HEK293 (cell line): Measurements from ENCODE around the gene DIDO1.

Source experiments
- KLF8 ChIP-seq: fragments of 450-650 bp; formaldehyde crosslinking; IDR thresholded peaks from 2 replicates; pipeline ENCODE4 v1.5.1; 2016; ENCODE audit warnings: missing biosample characterization, missing genetic modification characterization
- ZNF112 ChIP-seq: fragments of 450-650 bp; formaldehyde crosslinking; IDR thresholded peaks from 2 replicates; pipeline ENCODE4 v1.5.0; 2017; ENCODE audit warnings: missing biosample characterization, missing genetic modification characterization
- TF ChIP-seq, protein P1 (sequence below): fragments of 450-650 bp; formaldehyde crosslinking; IDR thresholded peaks from 2 replicates; pipeline ENCODE4 v1.5.1; 2016; ENCODE audit warnings: missing biosample characterization, missing genetic modification characterization
- TF ChIP-seq, protein P2 (sequence below): fragments of 450-650 bp; formaldehyde crosslinking; IDR thresholded peaks from 2 replicates; pipeline ENCODE4 v1.5.1; 2016; ENCODE audit warnings: missing biosample characterization, missing genetic modification characterization
- TF ChIP-seq, protein P3 (sequence below): fragments of 450-650 bp; formaldehyde crosslinking; IDR thresholded peaks from 2 replicates; pipeline ENCODE4 v1.5.1; 2016; ENCODE audit warnings: missing biosample characterization, missing genetic modification characterization

DNA sequence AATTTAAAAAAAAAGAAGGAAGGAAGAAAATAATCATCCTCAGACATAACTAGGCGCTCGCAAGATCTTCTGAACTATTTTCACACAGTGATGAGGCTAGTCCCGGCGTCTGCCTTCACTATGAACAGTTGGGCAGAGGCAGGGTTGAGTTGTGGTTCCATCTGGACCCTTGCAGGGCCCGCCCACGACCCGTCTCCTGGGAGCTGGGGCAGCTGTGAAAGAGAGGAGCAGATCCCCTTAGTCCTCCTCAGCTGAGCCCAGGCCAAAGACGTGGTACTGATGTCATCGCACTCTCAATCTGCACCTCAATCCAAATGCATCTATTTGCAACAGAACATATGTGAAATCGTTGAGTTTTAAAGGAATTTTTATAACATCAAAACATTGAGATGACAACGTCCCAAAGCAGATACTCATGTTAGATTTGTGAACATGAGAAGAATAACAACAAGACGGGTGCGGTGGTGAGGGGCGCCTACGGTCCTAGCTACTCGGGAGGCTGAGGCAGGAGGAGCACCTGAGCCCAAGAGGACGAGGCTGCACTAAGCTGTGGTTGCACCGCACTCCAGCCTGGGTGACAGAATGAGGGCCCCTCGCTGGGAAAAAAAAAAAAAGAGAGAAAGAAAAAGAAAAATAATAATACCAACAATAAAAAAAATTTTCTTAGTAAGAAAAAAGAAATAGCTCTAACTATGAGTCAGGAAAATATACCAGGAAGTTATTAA is 80.0 kb downstream of the DIDO1 start:
- TF ChIP-seq, protein P1, sequence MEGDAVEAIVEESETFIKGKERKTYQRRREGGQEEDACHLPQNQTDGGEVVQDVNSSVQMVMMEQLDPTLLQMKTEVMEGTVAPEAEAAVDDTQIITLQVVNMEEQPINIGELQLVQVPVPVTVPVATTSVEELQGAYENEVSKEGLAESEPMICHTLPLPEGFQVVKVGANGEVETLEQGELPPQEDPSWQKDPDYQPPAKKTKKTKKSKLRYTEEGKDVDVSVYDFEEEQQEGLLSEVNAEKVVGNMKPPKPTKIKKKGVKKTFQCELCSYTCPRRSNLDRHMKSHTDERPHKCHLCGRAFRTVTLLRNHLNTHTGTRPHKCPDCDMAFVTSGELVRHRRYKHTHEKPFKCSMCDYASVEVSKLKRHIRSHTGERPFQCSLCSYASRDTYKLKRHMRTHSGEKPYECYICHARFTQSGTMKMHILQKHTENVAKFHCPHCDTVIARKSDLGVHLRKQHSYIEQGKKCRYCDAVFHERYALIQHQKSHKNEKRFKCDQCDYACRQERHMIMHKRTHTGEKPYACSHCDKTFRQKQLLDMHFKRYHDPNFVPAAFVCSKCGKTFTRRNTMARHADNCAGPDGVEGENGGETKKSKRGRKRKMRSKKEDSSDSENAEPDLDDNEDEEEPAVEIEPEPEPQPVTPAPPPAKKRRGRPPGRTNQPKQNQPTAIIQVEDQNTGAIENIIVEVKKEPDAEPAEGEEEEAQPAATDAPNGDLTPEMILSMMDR (tag by site-specific recombination) = no peak
- TF ChIP-seq, protein P2, sequence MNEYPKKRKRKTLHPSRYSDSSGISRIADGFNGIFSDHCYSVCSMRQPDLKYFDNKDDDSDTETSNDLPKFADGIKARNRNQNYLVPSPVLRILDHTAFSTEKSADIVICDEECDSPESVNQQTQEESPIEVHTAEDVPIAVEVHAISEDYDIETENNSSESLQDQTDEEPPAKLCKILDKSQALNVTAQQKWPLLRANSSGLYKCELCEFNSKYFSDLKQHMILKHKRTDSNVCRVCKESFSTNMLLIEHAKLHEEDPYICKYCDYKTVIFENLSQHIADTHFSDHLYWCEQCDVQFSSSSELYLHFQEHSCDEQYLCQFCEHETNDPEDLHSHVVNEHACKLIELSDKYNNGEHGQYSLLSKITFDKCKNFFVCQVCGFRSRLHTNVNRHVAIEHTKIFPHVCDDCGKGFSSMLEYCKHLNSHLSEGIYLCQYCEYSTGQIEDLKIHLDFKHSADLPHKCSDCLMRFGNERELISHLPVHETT (tag by site-specific recombination) = no peak
- TF ChIP-seq, protein P3, sequence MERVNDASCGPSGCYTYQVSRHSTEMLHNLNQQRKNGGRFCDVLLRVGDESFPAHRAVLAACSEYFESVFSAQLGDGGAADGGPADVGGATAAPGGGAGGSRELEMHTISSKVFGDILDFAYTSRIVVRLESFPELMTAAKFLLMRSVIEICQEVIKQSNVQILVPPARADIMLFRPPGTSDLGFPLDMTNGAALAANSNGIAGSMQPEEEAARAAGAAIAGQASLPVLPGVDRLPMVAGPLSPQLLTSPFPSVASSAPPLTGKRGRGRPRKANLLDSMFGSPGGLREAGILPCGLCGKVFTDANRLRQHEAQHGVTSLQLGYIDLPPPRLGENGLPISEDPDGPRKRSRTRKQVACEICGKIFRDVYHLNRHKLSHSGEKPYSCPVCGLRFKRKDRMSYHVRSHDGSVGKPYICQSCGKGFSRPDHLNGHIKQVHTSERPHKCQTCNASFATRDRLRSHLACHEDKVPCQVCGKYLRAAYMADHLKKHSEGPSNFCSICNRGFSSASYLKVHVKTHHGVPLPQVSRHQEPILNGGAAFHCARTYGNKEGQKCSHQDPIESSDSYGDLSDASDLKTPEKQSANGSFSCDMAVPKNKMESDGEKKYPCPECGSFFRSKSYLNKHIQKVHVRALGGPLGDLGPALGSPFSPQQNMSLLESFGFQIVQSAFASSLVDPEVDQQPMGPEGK (tag by site-specific recombination) = no peak
- TF ChIP-seq KLF8 (no peak), ZNF112 (tag by site-specific recombination) (no peak)
